Measurements from ENCODE around the gene FKBP1A.
"Not testable (repeated sequence)": the region's sequence is repeated elsewhere in the genome, so short reads cannot be mapped to it uniquely, and the experiment has no call there.

FKBP1A gene

GRCh38 chr20:1346315-1346969, 46.4 kb downstream of the FKBP1A start:
- peak overlapping the region; percentile 18; the same call in 1 of the 2 replicates for H3K27ac ChIP-seq (ENCODE audit: low read length)
- H3K9me3 ChIP-seq (ENCODE audit: insufficient read depth, low read length, severe bottlenecking): peaks cover 6% of the 10 kb centered on the region
- ATAC-seq (ENCODE audit: insufficient read depth, low read depth) (peak; percentile 62; the same call in 2 of the 3 replicates), DNase-seq (no peak)
- peaks cover 16% of the 10 kb centered on the region for H3K4me1 ChIP-seq (ENCODE audit: insufficient read depth, low read length)
- no peak overlapping the region for H2AFZ ChIP-seq (ENCODE audit: low read depth, low read length)
- no peak overlapping the region for H3K4me3 ChIP-seq (ENCODE audit: low read depth in 1 of 2, low read length in 2 of 2)
- H3K36me3 ChIP-seq (ENCODE audit: insufficient read depth, low read length): no peaks in the 10 kb centered on the region
- H3K4me2 ChIP-seq (ENCODE audit: insufficient read depth, low read length): no peak overlapping the region
- TF ChIP-seq CTCF (IDR thresholded peaks at IDR 0.05; ENCODE audit: borderline replicate concordance, extremely low read depth, low read length, poor library complexity, severe bottlenecking) (no peak), EZH2 (IDR thresholded peaks at IDR 0.05; ENCODE audit: borderline replicate concordance, low read depth, low read length, severe bottlenecking) (no peak)
- H3K9ac ChIP-seq (ENCODE audit: low read depth, low read length): no peak overlapping the region
- peaks cover 1% of the 10 kb centered on the region; the same call in 1 of the 2 replicates for H3K79me2 ChIP-seq (ENCODE audit: insufficient read depth, low read length)
- H4K20me1 ChIP-seq (ENCODE audit: insufficient read depth, low read length): peaks cover 2% of the 10 kb centered on the region
- H3K27me3 ChIP-seq (ENCODE audit: insufficient read depth, low read length, poor library complexity): no peaks in the 10 kb centered on the region

GRCh38 chr20:1345756-1346093, 47.1 kb downstream of the FKBP1A start:
- no peak overlapping the region for H2AFZ ChIP-seq (ENCODE audit: low read depth, low read length)
- no peak overlapping the region for H3K4me3 ChIP-seq (ENCODE audit: low read depth in 1 of 2, low read length in 2 of 2)
- TF ChIP-seq CTCF (IDR thresholded peaks at IDR 0.05; ENCODE audit: borderline replicate concordance, extremely low read depth, low read length, poor library complexity, severe bottlenecking): no peak
- TF ChIP-seq EZH2 (IDR thresholded peaks at IDR 0.05; ENCODE audit: borderline replicate concordance, low read depth, low read length, severe bottlenecking): no peak
- no peak for DNase-seq
- H3K4me1 ChIP-seq (ENCODE audit: insufficient read depth, low read length): peaks cover 16% of the 10 kb centered on the region
- ATAC-seq (ENCODE audit: insufficient read depth, low read depth): no peak
- peaks cover 5% of the 10 kb centered on the region for H4K20me1 ChIP-seq (ENCODE audit: insufficient read depth, low read length)
- no peak overlapping the region for H3K27ac ChIP-seq (ENCODE audit: low read length)
- no peak overlapping the region for H3K4me2 ChIP-seq (ENCODE audit: insufficient read depth, low read length)
- H3K9me3 ChIP-seq (ENCODE audit: insufficient read depth, low read length, severe bottlenecking): peaks cover 6% of the 10 kb centered on the region
- H3K36me3 ChIP-seq (ENCODE audit: insufficient read depth, low read length): 0 out of 2 replicates have a peak, but pooled peaks cover 2% of the 10 kb centered on the region
- H3K27me3 ChIP-seq (ENCODE audit: insufficient read depth, low read length, poor library complexity): no peaks in the 10 kb centered on the region
- H3K79me2 ChIP-seq (ENCODE audit: insufficient read depth, low read length): no peaks in the 10 kb centered on the region
- no peak overlapping the region for H3K9ac ChIP-seq (ENCODE audit: low read depth, low read length)

GRCh38 chr20:1345030-1345755, 47.7 kb downstream of the FKBP1A start:
- Histone ChIP-seq H3K27me3 (ENCODE audit: insufficient read depth, low read length, poor library complexity) (no peaks in the 10 kb centered on the region), H3K9me3 (ENCODE audit: insufficient read depth, low read length, severe bottlenecking) (peaks cover 6% of the 10 kb centered on the region), H3K27ac (ENCODE audit: low read length) (no peak overlapping the region), H2AFZ (ENCODE audit: low read depth, low read length) (no peak overlapping the region), H4K20me1 (ENCODE audit: insufficient read depth, low read length) (peaks cover 5% of the 10 kb centered on the region), H3K36me3 (ENCODE audit: insufficient read depth, low read length) (0 out of 2 replicates have a peak, but pooled peaks cover 5% of the 10 kb centered on the region), H3K4me2 (ENCODE audit: insufficient read depth, low read length) (no peak overlapping the region), H3K9ac (ENCODE audit: low read depth, low read length) (no peak overlapping the region), H3K4me3 (ENCODE audit: low read depth in 1 of 2, low read length in 2 of 2) (no peak overlapping the region), H3K79me2 (ENCODE audit: insufficient read depth, low read length) (no peaks in the 10 kb centered on the region), H3K4me1 (ENCODE audit: insufficient read depth, low read length) (peaks cover 16% of the 10 kb centered on the region)
- TF ChIP-seq EZH2 (IDR thresholded peaks at IDR 0.05; ENCODE audit: borderline replicate concordance, low read depth, low read length, severe bottlenecking): no peak
- no peak for TF ChIP-seq CTCF (IDR thresholded peaks at IDR 0.05; ENCODE audit: borderline replicate concordance, extremely low read depth, low read length, poor library complexity, severe bottlenecking)
- no peak for ATAC-seq (ENCODE audit: insufficient read depth, low read depth)
- DNase-seq: peak; percentile 2

GRCh38 chr20:1343446-1344124, 49.3 kb downstream of the FKBP1A start:
- H3K9ac ChIP-seq (ENCODE audit: low read depth, low read length); H3K4me3 ChIP-seq (ENCODE audit: low read depth in 1 of 2, low read length in 2 of 2); H2AFZ ChIP-seq (ENCODE audit: low read depth, low read length); ATAC-seq (ENCODE audit: insufficient read depth, low read depth); H3K79me2 ChIP-seq (ENCODE audit: insufficient read depth, low read length); H3K27ac ChIP-seq (ENCODE audit: low read length); H3K9me3 ChIP-seq (ENCODE audit: insufficient read depth, low read length, severe bottlenecking); H3K4me2 ChIP-seq (ENCODE audit: insufficient read depth, low read length); H3K27me3 ChIP-seq (ENCODE audit: insufficient read depth, low read length, poor library complexity); H4K20me1 ChIP-seq (ENCODE audit: insufficient read depth, low read length); H3K36me3 ChIP-seq (ENCODE audit: insufficient read depth, low read length): not testable (repeated sequence)
- peaks cover 16% of the 10 kb centered on the region for H3K4me1 ChIP-seq (ENCODE audit: insufficient read depth, low read length)
- peak; percentile 2 for DNase-seq

Data from DND-41 (cell line).